Activated CD4-positive, alpha-beta T cell treated with anti-CD3 and anti-CD28 coated beads, Interleukin-2, amount 50 U/mL, for 1 hour (primary cell): ENCODE data around the gene RPL7A.
"Not testable (repeated sequence)": the region's sequence is repeated elsewhere in the genome, so short reads cannot be mapped to it uniquely, and the experiment has no call there.

Experiments
- DNase-seq: peaks from one replicate; pipeline ENCODE4 v3.0.0-alpha.2; 2020

RPL7A gene

DNA sequence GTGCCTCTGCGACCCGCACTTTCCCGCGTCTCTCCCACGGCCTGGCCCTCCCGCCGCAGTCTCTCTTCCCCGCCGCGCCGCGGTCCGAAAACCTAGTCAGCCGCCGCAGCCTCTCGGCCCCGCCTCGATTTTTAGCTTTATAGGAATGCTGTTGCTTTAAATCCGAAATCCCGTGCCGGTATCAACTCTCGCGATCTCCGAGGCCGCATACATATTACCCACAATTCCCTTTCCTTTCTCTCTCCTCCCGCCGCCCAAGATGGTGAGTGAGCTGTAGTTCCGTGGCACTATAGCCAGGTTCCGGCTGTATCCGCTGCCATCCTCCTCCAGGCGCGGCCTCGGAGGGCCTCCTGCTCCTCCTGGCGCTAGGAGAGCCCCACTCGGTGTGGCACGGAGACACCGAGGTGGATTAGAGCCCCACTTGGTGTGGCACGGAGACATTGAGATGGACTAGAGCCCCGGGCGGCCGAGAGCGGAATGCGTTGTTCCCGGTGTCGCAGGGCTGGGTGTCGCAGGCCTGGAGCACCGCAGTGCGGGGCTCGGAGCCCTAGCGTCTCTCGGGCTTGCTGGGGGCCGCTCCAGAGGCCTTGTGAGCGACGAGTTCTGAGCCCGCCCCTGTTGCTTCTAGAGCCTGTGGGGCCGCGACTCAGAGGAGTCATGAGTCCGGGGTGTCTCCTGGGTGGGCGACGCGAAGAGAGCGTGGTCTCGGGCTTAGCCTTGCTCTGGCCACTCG, at the start of gene RPL7A, which contains the start of gene MED22:
RPL7A (plus strand) TSS at position 234 of the 733 bp plus-strand sequence; CDS start at position 260, 26 bp downstream.
MED22 (minus strand) TSS at position 147 of the 733 bp plus-strand sequence. CDS start 1,469 bp downstream, outside the sequence.
- DNase-seq: peak; percentile 88

DNA sequence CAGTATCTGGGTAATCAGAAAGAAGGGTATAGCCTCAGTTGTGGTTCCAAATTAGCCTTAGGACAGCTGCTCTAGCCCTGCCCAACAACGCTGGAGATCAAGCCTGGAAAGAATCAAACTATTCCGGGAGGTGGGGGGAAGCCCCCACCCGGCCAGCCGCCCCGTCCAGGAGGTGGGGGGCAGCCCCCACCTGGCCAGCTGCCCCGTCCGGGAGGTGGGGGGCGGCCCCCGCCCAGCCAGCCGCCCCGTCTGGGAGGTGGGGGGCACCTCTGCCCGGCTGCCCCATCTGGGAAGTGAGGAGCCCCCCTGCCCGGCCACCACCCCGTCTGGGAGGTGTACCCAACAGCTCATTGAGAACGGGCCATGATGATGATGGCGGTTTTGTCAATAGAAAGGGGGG, 48.0 kb upstream of the RPL7A start:
- DNase-seq: not testable (repeated sequence)

DNA sequence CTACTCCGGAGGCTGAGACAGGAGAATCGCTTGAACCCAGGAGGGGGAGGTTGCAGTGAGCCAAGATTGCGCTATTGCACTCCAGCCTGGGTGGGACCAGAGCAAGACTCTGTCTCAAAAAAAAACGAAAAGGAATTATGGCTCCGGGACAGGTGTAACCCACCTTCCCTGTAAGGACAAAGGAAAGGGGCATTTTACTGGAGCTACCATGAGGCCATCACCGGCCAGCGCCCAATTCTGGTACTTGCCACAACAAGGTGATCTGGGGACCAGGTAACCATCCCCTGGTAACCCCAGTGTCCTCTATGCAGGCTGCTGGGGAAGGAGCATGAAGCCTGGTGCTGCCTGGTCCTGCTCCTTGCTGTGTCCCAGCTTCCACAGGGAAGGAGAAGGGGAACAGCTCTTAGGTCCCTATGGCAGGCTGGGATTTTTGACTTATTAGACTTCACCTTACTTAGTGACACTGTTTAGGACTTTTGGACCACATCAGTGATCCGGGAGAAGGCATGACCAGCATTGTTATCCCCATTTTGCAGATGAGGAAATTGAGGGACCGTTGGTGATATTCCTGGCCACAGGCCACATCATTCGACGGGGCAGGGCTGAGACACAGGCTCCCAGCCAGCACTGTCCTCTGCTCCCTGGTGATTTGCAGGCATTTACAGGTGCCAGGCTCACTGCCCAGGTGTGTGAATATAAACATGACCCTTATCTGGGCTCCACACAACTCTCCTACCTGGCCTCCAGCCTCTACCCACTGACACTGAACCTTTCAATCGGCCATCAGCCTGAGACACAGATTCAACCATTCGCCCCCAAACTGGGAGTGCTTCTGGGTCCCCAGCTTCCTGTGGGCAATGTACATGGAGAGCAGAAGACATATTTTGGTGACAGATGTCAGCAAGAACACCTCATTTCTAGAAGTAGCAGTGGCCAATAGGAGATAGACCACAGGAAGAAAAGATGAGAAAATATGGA, 46.5 kb upstream of the RPL7A start:
- no peak for DNase-seq

DNA sequence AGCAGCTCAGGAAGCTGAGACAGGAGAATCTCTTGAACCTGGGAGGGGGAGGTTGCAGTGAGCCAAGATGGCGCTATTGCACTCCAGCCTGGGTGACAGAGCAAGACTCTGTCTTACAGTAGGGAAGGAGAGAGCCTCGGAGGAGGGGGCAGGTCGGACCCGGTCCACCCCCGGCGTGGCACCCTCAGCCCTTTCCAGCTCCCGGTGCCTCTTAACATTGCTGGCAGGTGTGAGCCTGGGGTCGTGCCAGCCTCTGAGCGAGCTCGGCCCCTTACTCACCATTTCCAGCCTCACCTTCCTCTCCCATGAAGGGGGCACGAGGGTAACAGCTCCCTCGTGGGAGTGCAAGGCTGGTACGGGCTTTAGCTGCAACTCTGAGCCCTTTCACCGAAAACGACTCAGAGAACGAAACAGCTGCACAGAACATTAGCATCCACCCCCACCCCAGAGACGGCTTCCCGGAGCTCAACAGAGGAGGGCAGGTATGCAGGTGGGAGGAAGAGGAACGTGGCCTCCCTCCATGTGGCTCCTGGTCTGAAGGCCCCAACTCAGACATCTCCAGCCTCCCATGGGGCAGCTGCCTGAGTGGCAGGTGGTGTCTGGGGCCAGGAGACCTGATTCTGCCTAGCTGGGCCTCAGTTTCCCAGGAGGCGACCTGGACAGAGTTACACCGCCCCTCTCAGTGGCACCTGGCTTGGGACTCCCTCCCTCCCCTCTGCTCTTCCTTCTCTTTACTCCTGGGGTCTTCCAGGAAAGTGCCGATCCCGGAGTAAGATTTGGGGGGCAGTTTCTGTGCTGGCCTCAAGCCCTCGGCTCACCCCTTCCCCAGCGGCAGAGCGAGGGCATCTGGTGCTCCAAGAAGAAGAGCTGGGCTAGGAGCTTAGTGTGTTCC, 44.5 kb upstream of the RPL7A start:
- no peak for DNase-seq

DNA sequence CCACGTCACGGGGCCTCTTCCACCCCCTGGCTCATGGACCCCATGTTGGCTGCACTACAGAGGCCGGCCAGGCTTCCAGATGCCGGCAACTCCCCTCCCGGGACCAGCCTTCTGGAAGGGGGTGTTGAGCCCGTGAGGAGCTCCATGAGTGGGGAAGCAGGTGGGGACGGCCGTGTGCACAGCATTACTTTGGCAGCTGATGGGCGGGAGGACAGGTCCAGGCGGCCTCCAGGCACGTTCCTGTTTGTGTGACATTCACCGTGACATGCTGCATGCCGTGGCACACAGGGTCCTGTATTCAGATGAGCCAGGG, 43.9 kb upstream of the RPL7A start:
- DNase-seq: no peak

DNA sequence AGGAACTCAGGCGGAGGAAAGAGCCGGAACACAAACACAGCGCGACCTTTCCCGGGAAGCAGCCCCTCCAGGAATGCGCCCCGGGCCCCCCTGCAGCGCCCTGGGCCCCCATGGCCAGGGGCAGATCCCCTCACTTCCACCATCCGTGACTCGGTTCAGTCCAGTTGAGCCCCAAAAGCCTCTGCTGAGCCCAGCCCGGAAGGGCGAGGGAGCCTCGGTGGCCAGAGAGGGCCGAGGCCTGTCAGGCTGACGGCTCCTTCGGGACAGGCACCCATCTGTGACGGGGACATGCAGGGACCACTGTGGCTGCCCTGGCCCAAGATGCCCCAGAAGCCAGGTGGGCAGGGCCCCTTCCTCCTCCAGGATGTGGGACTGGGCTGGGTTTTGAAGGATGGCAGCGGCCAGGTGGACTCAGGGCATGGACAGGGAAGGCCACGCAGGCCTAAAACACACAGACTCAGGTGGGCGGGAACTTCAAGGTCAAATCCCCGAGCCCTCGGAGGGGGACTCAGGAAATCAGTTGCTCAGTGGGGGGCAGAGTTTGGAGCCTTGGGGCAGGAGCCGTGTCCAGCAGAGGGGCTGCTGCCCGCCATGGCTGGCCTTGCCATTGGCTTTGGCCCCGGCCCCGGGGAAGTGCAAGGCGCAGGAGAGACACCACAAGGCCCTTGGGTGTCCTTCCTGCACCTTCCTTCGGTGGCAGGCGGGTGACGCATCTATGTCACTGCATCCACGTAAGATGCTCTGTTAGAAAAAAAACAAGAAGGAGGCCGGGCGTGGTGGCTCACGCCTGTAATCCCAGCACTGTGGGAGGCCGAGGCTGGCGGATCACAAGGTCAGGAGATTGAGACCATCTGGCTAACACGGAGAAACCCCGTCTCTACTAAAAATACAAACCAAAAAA, 43.3 kb upstream of the RPL7A start:
- no peak for DNase-seq

DNA sequence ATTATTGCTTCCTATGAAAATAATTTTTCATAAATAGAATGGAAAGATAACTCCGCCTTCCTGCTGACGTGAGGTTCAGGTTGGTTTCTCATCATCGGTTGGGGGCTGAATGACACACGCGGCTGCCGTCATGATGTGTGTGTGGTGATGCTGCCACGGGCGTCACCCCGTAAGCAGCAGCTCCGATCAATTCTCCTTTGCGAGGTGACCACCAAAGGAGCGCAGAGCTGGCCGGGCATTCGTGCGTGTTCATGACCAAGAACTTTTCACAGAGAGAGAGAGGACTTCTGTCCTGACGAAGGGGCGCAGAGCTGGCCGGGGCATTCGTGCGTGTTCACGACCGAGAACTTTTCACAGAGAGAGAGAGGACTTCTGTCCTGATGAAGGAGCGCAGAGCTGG, 42.3 kb upstream of the RPL7A start:
- DNase-seq: no peak

GRCh38 chr9:133306242-133307204, 41.5 kb upstream of the RPL7A start:
- DNase-seq: no peak

GRCh38 chr9:133307301-133307700, 40.7 kb upstream of the RPL7A start:
- no peak for DNase-seq

GRCh38 chr9:133309608-133310007, 38.4 kb upstream of the RPL7A start:
- DNase-seq: no peak

- no peak for DNase-seq
These were observed 32.0 kb upstream of the RPL7A start for GRCh38 chr9:133315997-133316396.

DNA sequence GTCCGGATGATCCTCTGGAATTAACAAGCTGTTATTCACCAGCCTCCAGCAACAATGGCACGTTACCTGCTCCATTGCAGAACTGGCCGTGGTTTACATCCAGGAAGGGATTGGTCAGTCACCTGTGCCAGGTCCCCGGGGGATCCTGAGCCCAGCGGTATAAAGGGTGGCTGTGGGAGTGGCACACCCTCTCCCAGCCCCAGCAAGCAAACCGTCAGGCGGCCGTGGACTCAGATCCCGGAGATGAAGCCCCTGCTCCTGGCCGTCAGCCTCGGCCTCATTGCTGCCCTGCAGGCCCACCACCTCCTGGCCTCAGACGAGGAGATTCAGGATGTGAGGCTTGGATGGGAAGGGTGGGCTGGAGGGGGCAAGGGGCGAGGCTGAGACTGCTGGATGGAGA, 30.5 kb upstream of the RPL7A start:
- DNase-seq: not testable (repeated sequence)

DNA sequence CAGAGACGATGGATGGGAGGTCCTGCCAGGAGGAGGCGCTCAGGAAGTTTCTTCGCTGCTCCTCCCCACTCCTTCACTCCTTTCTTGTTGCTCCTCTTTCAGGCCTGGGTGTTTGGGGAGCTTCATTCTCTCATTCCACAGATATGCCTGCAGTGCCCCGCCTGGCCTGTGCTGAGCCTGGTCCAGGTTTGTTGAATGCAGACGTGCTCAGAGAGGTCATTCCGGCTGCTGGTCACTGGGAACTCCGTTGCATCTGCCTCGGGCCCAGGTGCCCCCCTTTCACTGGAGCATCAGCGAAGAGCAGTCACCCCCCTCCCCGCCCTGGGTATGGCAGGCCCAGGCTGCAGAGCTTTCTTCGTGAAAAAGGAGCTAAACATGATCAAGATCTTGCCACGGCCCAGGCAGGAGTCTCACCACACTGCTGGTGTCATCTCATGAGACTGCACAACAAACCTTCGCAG, 27.6 kb upstream of the RPL7A start:
- no peak for DNase-seq

GRCh38 chr9:133321411-133321935, 26.5 kb upstream of the RPL7A start:
- DNase-seq: no peak

- DNase-seq: no peak
These were observed 25.3 kb upstream of the RPL7A start for GRCh38 chr9:133322701-133323100.

DNA sequence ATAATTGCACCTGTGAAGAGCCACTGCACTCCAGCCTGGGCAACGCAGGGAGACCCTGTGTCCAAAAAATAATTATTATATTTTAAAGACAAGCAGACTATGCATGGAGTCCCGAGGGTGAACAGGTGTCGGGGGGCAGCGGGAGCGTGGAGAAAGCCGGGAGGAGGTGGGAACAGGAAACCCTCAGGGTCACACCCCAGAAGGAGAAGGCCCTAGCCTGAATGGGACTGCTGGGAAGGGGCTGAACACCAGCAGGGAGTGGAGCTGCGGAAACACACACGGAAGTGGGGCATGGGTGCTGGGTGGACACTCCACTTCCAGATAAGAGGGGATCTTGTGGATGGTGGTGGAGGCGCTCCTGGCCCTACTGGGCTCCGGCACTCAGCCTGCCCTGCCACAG, 24.8 kb upstream of the RPL7A start:
- DNase-seq: no peak

GRCh38 chr9:133323991-133324703, 23.9 kb upstream of the RPL7A start:
- no peak for DNase-seq

- not testable (repeated sequence) for DNase-seq
These were observed 21.0 kb upstream of the RPL7A start for GRCh38 chr9:133327021-133327420.

DNA sequence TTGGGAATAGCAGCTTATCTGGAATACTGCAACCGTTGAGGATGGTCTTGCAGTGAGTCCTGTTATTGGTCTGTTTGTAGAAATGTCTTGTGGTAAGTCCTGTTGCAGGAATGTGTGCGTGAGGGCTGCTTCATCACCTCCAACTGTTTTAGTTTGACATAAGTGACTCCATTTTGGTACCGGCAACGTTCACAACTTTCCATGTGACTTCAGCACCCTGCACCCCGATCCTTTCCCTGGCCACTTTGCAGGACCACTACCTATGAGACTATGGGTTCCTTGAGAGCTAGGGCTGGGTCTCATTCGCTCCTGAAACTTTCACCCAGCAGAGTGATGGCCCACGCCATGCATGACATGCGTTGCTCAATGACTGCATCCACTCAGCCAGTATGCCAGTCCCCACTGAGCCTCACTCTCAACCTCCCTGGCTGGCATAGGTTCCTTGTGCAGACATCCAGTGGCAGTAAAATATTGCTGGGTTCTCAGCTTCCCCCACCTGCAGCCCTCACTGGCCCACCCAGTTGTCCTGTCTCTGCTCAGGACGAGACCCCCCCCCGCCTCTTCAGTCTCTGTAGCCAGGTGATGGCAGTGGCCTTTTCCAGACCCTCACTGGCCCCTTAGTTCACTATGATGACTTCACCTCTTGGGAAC, 20.1 kb upstream of the RPL7A start:
- no peak for DNase-seq
